ENCODE data around the gene USP10.

DNA sequence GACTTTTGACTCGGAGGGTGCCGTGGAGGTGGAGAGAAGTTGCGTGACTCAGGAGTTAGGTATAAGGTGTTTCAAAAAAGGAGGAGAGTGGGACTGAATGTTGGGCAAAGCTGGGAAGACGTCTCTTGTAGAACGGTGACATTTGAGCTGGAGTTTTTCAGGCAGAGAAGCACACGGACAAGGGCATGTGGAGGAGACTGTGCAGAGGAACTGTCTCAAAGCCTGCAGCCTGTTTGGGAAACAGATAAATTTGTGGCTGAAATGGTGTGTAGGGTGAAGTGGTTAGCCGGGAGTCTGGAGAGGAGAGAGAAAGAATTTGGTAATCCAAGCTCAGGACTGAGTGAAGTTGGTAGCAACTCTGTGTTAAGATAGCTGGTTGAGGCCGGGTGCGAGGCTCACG lies 9.8 kb downstream of the USP10 start:
- no peak for TF ChIP-seq EZH2 (IDR thresholded peaks at IDR 0.05; ENCODE audit: borderline replicate concordance, low read length)
- TF ChIP-seq, protein P1, sequence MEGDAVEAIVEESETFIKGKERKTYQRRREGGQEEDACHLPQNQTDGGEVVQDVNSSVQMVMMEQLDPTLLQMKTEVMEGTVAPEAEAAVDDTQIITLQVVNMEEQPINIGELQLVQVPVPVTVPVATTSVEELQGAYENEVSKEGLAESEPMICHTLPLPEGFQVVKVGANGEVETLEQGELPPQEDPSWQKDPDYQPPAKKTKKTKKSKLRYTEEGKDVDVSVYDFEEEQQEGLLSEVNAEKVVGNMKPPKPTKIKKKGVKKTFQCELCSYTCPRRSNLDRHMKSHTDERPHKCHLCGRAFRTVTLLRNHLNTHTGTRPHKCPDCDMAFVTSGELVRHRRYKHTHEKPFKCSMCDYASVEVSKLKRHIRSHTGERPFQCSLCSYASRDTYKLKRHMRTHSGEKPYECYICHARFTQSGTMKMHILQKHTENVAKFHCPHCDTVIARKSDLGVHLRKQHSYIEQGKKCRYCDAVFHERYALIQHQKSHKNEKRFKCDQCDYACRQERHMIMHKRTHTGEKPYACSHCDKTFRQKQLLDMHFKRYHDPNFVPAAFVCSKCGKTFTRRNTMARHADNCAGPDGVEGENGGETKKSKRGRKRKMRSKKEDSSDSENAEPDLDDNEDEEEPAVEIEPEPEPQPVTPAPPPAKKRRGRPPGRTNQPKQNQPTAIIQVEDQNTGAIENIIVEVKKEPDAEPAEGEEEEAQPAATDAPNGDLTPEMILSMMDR (conservative IDR thresholded peaks at IDR 0.05 in 1 of 2, IDR thresholded peaks at IDR 0.05 in 1 of 2; ENCODE audit: extremely low read depth in 1 of 2, insufficient read depth in 1 of 2, low read depth in 1 of 2, low read length in 2 of 2) = no peak

Data from mammary epithelial cell (primary cell).